ENCODE results near the gene SRCIN1.
"Not testable (repeated sequence)": the region's sequence is repeated elsewhere in the genome, so short reads cannot be mapped to it uniquely, and the experiment has no call there.

Gene SRCIN1, protein sequence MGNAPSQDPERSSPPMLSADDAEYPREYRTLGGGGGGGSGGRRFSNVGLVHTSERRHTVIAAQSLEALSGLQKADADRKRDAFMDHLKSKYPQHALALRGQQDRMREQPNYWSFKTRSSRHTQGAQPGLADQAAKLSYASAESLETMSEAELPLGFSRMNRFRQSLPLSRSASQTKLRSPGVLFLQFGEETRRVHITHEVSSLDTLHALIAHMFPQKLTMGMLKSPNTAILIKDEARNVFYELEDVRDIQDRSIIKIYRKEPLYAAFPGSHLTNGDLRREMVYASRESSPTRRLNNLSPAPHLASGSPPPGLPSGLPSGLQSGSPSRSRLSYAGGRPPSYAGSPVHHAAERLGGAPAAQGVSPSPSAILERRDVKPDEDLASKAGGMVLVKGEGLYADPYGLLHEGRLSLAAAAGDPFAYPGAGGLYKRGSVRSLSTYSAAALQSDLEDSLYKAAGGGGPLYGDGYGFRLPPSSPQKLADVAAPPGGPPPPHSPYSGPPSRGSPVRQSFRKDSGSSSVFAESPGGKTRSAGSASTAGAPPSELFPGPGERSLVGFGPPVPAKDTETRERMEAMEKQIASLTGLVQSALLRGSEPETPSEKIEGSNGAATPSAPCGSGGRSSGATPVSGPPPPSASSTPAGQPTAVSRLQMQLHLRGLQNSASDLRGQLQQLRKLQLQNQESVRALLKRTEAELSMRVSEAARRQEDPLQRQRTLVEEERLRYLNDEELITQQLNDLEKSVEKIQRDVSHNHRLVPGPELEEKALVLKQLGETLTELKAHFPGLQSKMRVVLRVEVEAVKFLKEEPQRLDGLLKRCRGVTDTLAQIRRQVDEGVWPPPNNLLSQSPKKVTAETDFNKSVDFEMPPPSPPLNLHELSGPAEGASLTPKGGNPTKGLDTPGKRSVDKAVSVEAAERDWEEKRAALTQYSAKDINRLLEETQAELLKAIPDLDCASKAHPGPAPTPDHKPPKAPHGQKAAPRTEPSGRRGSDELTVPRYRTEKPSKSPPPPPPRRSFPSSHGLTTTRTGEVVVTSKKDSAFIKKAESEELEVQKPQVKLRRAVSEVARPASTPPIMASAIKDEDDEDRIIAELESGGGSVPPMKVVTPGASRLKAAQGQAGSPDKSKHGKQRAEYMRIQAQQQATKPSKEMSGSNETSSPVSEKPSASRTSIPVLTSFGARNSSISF

DNA sequence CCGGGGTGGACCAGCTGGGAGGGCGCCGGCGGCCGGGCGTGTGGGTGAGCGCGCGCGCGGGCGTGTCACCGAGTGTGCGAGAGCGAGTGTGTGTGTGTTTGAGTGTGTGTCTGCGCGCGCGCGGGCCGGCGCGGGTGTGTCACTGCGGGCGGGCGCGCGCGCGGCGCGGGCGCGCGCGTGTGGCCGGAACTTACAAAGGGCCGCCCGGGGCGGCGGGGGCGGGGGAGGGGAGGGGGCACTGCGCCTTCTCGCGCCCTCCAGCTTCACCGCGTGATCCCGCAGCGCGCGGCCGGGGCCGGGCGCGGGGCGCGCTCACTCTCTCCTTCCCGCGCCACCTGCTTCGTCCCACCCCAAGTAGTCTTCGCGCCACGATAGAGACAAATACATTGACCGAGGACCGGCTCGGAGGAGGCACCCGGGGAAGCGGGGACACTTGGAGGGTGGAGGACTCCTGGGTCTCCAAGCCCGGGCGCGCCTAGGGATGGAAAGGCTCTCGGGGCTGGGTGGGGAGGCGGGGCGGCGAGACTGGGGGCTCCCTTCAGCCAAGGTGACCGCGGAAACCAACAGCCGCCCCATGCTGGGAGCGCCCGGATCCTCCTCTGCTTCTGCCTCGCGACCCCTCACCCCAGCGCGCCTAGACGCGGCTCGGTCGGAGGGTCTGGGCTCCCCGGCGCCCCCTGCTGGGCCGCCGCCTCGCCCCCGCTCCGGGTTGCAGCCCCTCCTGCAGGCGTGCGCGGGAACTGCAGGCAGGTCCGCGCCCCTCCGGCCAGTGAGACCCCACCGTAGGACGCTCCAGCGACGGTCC is at the start of gene SRCIN1:
Gene SRCIN1 (minus strand): TSS at position 112 of the 805 bp plus-strand sequence. CDS start 247 bp downstream, outside the sequence.
- DNase-seq: peak; percentile 84

DNA sequence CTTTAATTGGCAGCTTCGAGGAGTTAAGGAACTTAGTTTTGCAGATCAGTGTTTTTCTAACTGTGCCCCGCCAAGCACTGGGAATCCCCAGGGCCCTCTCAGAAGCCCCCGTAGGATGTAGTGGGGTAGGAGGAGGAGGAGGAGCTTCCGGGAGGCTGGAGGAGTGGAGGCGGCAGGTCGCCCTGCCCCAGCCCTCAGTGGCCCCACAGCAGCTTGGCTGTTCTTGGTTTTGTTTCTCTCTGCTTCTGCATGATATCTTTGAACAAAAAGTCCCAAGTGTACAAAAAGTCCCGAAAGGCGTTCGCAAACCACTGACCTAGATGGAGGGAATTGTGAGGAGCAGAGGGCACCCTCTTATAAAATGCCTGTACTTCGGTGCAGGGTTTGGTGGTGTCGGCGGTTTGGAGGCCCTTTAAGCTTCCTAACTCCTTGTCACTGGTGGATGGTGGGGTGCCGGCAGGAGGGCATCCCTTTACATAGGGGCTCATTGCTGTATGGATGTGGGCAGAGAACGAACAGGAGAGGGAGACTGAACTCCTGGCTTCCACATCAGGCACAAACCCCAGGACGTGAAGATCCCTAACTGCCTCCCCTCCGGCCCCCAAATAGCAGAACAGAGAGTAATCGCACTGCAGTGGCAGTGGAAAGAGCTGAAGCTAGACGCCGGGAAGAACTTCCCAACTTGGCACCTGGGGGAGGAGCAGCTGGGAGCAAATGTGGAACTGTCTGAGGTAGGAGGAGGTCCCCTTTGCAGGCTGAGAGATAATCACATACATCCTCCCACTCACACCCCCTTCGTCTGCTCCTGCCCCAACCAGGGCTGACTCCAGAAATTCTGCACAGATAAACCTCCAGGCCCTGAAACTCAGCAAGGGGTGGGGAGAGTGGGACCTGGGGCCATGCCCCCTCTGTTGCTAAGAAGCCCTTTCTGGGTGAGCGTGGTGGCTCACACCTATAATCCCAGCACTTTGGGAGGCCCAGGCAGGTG is 49.0 kb upstream of the SRCIN1 start:
- DNase-seq: no peak

DNA sequence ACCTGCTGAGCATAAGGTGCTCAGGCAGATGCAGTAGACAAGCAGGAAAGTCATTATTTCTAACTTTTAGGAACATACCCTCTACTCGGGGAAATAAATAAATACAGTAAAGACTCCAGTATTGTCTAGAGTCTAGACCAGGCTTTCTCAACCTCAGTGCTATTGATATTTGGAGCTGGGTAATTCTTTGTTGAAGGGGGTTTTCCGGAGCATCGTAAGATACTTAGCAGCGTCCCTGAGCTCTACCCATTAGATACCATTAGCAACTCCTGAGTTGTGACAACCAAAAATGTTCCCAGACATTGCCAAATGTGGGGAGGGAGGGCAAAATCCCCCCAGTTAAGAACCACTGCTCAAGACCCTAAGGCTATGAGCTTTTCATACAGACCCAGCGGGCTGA is 47.9 kb upstream of the SRCIN1 start:
- DNase-seq: no peak

DNA sequence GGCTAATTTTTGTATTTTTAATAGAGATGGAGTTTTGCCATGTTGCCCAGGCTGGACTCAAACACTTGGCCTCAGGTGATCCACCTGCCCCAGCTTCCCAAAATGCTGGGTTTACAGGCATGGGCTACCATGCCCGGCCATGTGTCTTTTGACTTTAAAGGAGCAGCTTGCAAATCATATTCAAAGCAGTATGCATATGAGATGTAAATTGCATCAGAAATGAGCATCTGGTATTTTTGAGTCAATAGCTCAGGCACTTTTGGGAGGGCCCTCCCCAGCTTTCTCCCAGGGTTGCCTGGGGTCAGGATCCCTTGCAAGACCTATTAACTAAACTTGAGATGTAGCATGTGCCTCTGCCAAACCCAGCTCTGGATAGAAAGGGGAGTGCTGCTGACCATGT is 47.5 kb upstream of the SRCIN1 start:
- no peak for DNase-seq

DNA sequence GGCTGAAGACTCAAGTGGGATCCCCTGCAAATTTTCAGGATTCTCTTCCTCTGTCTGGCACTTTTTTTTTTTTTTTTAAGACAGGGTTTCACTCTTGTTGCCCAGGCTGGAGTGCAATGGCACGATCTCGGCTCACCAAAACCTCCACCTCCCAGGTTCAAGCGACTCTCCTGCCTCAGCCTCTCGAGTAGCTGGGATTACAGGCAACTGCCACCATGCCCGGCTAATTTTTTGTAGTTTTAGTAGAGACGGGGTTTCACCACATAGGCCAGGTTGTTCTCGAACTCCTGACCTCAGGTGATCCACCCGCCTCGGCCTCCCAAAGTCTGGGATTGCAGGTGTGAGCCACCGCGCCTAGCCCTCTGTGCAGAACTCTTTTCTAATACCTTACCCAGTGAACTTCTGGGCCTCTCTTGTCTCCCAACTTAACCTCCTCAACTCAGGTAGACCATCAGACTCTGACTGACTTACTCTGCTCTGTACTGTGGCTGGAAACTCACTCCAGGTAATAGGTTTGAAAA is 45.0 kb upstream of the SRCIN1 start:
- DNase-seq: not testable (repeated sequence)

DNA sequence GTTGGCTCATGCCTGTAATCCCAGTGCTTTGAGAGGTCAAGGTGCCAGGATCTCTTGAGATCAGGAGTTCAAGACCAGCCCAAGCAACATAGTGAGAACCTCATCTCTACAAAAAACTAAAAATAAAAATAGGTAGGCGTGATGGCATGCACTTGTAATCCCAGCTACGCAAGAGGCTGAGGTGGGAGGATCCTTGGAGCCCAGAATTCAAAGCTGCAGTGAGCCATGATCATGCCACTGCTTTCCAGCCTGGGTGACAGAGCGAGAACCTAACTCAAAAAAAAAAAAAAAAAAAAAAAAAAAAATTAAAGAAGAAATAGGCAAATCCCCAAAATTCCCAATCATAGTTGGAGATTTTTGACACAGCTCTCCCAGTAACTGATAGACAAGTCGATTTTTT is 32.2 kb upstream of the SRCIN1 start:
- DNase-seq: no peak

DNA sequence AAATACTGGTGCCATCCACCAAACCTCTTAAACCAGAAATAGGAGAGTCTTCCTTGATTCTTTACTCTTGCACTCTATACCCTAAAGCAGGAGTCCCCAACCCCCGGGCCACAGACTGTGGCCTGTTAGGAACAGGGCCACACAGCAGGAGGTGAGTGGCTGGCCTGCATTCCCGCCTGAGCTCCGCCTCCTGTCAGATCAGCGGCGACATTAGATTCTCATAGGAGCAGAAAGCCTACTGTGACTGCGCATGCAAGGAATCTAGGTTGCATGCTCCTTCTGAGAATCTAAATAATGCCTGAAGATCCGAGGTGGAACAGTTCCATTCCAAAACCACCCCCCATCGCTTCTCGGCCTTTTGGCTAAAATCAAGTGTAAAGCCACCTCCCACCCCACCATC is 30.3 kb upstream of the SRCIN1 start:
- peak; percentile 69 for DNase-seq

DNA sequence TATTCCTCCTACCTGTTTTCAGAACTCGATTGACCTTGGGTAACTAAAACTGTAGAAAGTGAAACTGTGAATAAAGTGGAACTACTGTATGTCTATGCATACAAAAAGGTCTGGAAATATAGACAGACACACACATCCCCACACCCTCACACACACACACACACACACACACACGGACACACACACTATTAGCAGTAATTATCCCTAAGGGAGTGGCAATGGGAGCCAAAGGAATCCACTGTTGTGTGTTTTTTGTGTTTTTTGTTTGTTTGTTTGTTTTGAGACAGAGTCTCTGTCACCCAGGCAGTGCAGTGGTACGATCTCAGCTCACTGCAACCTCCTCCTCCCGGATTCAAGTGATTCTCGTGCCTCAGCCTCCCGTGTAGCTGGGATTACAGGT is 26.6 kb upstream of the SRCIN1 start:
- DNase-seq: no peak

DNA sequence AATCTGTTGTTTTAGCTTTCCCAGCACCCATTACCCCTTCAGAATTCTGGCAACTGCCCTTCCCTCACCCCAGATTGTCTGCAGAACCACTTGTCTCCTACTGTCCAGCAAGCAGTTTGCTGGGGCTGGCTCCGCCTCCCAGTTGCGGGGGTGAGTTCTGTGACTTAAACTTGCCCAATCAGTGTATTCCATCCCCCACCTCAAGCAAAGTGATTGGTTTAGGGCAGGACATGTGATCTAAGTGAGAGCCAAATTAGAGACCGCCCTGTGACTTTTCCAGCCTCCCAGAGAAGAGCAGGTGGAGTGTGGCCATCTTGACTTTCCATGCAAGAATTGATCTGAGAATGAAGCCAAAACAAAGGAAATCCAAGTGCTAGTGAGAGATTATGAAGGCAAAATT is 22.7 kb upstream of the SRCIN1 start:
- DNase-seq: no peak

DNA sequence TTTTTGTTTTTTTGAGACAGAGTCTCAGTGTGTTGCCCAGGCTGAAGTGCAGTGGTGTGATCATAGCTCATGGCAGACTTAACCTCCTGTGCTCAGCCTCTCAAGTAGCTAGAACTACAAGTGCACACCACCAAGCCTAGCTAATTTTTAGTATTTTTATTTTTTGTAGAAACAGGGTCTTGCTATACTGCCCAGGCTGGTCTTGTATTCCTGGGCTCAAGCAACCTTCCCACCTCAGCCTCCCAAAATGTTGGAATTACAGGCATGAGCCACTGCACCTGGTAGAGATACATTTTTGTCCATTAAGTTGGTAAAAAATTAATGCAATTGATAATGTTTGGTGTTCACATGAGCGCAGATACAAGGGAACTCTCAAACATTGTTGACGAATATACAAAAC is 22.2 kb upstream of the SRCIN1 start:
- DNase-seq: no peak

DNA sequence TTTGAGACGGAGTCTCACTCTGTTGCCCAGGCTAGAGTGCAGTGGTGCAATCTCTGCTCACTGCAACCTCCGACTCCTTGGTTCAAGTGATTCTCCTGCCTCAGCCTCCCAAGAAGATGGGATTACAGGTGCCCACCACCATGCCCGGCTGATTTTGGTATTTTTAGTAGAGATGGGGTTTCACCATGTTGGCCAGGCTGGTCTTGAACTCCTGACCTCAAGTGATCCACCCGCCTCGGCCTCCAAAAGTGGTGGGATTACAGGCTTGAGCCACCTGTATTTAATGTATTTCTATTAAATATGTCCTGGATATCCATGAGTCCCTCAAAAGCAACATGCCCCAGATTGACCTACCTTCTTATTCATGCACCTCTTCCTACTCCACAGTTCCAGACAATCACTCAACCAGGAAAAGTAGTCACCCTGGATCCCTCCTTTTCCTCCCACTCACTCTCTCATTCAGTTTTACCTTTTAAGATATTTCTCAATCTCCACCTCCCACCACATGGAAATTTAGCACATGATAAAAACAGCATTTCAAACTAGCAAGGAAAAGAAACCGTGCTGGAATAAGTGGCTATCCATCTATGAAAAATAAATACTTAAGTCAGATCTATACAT is 21.0 kb upstream of the SRCIN1 start:
- not testable (repeated sequence) for DNase-seq

DNA sequence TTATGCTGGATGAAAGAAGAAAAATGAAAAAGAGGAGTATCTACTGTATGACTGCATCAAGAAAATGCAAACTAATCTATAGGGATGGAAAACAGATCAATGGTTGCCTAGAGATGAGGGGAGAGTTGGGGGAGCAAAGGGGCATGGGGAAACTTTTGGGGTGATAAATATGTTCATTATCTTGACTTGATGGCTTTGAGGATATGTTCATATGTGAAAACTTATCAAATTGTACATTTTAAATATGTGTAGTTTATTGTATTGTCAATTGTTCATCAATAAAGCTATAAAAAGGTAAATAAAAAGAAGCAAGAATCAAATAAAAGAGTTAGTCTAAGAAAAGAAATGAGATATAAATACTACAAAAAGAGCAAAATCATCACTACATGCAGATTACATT is 19.7 kb upstream of the SRCIN1 start:
- no peak for DNase-seq

DNA sequence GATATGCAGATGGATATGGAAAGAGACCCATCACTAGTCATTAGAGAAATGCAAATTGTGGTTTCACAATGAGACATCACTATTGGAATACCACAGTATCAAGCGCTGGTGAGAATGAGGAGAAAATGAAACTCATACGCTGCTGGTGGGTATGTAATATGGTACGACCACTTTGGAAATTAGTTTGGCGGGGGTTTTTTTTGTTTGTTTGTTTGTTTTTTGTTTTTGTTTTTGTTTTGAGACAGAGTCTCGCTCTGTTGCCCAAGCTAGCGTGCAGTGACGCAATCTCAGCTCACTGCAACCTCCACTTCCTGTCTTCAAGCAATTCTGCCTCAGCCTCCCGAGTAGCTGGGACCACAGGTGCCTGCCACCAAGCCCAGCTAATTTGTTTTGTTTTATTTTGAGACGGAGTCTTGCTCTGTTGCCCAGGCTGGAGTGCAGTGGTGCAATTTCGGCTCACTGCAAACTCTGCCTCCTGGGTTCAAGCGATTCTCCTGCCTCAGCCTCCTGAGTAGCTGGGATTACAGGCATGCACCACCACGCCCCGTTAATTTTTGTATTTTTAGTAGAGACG is 19.1 kb upstream of the SRCIN1 start:
- DNase-seq: not testable (repeated sequence)

DNA sequence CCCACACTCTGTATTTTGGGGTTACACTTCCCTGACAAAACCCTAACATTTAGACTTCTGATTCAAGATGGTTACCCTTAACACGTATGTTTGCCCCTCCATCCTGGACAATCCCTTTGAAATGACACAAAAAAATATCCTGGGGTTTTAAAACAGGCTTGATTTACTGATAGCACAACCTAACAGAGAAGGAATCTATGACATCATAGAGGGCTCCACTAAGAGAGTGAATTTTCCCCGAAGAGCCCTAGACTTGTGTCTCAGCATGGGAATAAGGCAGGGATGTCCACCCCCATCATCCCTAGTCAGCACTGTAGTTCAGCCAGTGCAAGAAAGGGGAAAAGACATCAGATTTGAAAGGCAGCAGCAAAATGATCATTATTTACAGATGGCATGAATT is 15.8 kb upstream of the SRCIN1 start:
- no peak for DNase-seq

DNA sequence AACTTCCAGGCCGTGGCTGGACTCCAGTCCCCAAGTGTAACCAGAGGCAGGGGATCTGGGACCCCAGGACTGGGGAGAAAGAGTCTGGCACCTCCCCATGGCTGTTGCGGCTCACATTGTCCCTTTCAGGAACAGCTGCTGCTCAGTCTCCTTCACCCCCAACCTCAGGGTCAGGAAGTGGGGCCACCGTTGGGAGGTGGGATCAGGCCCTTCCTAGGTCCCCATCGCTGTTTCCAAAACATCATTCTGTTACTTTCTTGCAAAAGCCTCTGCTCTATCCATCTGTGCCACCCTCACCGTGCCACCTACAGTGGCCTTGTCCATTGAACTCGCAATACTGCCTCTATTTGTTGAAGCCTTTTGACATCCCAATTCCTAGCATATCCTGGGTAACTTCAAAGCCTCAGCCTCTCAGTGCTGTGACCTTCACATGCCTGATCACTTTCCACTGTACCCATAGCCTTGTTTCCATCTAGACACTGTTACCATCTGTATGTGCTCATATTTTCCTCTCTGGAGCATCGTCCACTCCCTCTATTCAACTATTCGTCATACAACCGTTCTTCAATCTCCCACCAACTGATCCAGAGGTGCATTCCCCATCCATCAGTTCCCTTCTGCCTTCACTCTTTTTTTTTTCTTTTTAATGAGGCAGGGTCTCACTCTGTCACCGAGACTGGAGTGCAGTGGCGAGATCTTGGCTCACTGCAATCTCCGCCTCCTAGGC is 15.0 kb upstream of the SRCIN1 start:
- no peak for DNase-seq

DNA sequence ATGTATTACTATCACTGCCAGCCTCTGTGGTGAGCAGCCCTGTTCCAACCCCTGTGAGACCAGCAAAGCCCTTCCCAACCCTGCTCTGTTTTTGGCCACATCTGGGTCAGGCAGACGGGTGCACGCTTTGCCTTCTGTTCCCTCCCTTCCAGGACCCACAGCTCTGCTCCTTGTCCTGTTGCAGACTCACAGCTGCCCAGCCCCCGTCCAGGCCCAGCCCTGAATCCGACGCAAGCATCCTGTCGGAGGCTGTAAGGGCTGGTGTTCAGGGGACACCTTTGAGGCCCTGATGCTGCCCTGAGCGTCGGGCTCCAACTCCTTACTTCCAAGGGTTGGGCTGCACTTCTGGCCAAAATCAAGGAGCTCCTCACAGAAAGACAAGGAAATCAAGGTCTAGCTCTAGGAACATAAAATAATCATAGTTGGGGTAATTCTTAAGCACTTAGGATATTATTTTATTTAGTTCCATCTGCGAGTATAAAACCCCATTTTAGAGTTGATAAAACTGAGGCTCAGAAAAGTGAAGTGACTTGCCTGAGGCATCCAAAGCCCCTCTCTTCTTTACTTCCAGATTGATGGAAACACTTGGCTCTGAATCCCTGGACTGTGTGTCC is 14.3 kb upstream of the SRCIN1 start:
- DNase-seq: no peak

DNA sequence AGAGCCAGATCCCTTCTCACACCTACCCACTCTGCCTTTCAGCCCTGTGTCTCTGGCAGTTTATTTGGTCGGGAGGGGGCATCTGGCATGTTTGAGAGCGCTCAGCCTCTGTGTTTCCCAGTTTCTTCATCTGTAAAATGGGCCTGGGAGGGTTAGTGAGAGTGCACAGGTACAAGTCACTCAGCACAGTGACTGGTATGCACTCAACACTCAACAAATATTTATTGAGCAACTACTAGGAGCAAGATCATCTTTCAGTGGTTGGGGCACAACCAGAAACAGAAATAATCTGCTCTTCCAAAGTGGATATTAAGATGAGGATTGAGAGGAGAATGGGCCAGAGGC is 13.7 kb upstream of the SRCIN1 start:
- DNase-seq: no peak

DNA sequence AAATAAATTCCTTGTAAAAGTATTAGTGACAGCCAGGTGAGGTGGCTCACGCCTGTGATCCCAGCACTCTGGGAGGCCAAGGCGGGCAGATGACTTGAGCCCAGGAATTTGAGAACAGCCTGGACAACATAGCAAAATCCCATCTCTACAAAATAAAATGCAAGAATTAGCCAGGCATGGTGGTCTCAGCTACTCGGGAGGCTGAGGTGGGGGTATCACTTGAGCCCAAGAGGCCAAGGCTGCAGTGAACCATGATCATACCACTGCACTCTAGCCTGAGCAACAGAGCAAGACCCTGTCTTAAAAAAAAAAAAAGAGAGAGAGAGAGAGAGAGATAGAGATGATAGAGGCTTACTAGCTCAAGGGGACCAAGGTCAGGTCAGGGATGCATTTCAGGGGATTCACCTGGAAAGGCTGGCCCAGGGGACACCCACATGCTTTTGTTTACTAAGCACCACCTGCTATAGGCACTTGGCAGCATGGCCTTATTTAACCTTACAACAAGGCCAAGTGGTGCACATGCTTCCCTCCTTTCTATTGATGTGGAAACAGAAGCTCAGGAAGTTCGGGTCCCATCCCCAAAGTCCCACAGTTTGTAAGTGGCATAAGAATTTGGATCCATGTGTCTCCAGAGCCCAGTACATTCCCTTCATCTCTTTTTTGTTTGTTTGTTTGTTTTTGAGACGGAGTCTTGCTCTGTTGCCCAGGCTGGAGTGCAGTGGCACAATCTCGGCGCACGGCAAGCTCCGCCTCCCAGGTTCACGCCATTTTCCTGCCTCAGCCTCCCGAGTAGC is 12.4 kb upstream of the SRCIN1 start:
- no peak for DNase-seq

All from eye (tissue), 1 donor.